NK-92 treated with Interleukin-12 subunit alpha and Interleukin-12 subunit beta, amount 100 ng/mL, for 24 hours (cell line): ENCODE measurements around the gene FAM221B.
A peak's percentile ranks its signal among the peaks of the same experiment; 100 is the strongest.

ENCODE experiments used
- DNase-seq: peaks from one replicate; lab custom pipeline; 2025; lab: John Stamatoyannopoulos, UW

FAM221B gene

GRCh38 chr9:35816708-35817107 is 11.8 kb downstream of the FAM221B start:
- DNase-seq: no peak

- DNase-seq: peak; percentile 98
Observed at GRCh38 chr9:35814841-35815543, 13.5 kb downstream of the FAM221B start, which contains the start of gene HINT2. HINT2 (minus strand) TSS chr9:35815042; CDS start chr9:35814979, 63 bp downstream.

GRCh38 chr9:35814106-35814840 is 14.3 kb downstream of the FAM221B start:
- DNase-seq: peak; percentile 62

- DNase-seq: no peak
Observed at GRCh38 chr9:35813434-35814105, 15.0 kb downstream of the FAM221B start.

GRCh38 chr9:35812025-35812602 is 16.4 kb downstream of the FAM221B start, which contains the start of gene SPAG8:
SPAG8 (minus strand) TSS chr9:35812262; CDS start chr9:35812147, 115 bp downstream.
- peak; percentile 97 for DNase-seq

- DNase-seq: no peak
Observed at GRCh38 chr9:35811381-35812024, 17.0 kb downstream of the FAM221B start.

GRCh38 chr9:35810122-35810521 is 18.4 kb downstream of the FAM221B start:
- DNase-seq: peak; percentile 16

GRCh38 chr9:35808433-35808832 is 20.1 kb downstream of the FAM221B start:
- DNase-seq: no peak

GRCh38 chr9:35806101-35806500 is 22.4 kb downstream of the FAM221B start:
- no peak for DNase-seq

- DNase-seq: no peak
Observed at GRCh38 chr9:35801328-35802128, 27.0 kb downstream of the FAM221B start.

GRCh38 chr9:35800530-35800929 is 28.0 kb downstream of the FAM221B start:
- DNase-seq: no peak

- peak; percentile 70 for DNase-seq
Observed at GRCh38 chr9:35798658-35799374, 29.7 kb downstream of the FAM221B start.

- DNase-seq: no peak
Observed at GRCh38 chr9:35797311-35798109, 31.0 kb downstream of the FAM221B start.

GRCh38 chr9:35795695-35796094 is 32.8 kb downstream of the FAM221B start:
- no peak for DNase-seq

- no peak for DNase-seq
Observed at GRCh38 chr9:35793461-35793860, 35.1 kb downstream of the FAM221B start.

- DNase-seq: no peak
Observed at GRCh38 chr9:35792826-35793225, 35.7 kb downstream of the FAM221B start.

GRCh38 chr9:35792024-35792813 is 36.3 kb downstream of the FAM221B start:
- no peak for DNase-seq

- no peak for DNase-seq
Observed at GRCh38 chr9:35791297-35791921, 37.1 kb downstream of the FAM221B start, which contains the start of gene NPR2. NPR2 (plus strand) TSS chr9:35791591; CDS start chr9:35792409, 818 bp downstream.
